GM21367 (cell line): ENCODE measurements around the gene TLR7.
A peak's percentile ranks its signal among the peaks of the same experiment; 100 is the strongest.

Experiments used
- ATAC-seq: cut with Tn5 transposase; IDR thresholded peaks from one replicate; pipeline ENCODE4 v1.9.1; 2021; ENCODE audit not compliant: unreplicated experiment

Gene TLR7

DNA sequence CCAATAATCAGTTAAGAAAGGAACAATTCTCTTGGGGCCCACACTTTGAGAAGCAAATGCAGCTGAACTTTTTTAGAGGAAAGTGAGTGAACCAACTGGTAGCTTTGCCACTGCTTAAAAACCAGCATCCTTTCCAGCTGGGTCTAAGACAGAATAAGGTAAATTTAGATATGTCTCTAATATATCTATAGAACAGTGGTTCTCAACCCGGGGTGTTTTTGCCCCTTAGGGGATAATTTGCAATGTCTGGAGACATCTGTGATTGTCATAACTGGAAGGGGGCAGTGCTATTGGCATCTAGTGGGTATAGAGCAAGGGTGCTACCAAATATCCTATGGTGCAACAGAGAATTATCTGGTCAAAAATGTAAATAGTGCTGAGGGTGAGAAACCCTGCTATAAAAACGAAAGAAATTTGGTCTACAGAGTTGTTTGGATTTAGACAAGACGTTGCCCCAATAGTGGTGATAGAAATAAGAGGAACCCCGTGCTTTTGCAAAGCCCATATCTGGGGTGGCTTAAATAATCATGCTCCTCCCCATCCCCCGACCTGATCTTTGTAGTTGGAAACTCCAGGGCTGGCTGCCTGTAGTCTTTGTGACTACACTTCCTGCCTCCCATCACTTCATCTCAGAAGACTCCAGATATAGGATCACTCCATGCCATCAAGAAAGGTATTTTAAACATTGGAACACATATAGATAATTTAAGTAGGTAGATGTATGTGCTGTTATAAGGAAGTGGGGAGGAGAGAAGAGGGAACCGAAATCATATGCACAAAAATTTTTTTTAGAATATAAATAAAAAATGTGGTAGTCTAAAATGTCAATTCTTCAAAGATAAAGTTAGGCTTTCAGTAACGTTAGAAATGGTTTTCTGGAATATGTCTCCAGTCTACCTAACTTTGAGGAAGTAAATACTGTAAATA lies at the start of gene TLR7:
TSS of gene TLR7 (plus strand) at position 622 of the 927 bp plus-strand sequence. CDS start 507 bp downstream, outside the sequence.
- ATAC-seq, result no peak

DNA sequence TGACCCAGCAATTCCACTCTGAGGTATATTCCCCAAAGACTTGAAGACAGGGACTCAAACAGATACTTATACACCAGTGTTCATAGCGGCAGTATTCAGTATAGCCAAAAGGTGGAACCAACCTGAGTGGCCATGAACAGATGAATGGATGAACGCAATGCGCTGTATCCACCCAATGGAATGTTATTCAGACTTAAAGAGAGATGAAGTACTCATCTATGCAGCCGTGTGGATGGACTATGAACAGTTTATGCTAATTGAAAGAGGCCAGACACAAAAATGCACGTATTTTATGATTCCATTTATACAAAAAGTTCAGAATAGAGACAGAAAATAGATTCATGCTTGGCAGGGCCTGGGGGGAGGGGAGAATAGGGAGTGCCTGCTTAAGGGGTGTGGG lies 49.3 kb upstream of the TLR7 start:
- no peak for ATAC-seq

DNA sequence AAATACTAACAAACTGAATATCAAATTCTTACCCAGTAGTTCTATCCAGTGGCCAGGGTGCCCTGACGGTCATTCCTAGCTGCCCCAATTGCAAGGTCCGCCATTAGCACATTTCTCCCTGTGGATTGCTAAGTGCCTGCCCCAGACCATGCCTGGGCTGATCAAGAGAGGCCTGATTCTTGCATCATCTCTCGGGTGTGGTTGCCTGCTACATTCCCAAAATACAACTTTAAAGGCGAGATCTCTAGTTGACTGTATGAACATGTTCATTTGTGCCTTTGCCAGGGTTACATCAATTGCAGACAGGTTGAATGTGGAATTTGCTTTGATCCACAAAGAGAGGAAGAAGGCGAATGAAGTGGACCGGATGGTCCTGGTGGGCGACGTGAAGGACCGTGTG lies 47.6 kb upstream of the TLR7 start:
- ATAC-seq, result no peak

DNA sequence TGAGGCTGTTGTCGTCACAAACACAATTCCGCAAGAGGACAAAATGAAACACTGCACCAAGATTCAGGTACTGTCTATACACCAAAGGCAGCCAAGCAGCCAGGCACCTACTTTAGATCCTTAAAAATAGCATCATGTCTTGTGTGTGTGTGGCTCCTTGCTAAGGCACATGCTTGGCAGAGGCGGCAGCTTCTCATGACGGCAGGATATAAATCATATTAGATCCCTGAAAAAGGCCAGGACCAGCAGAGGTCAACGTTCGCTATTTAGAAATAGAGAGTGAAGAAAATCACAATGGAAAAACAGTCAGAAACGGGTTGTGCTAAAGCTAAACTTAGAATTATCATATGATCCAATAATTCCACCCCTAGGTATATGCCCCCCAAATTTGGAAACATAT lies 46.1 kb upstream of the TLR7 start:
- no peak for ATAC-seq

DNA sequence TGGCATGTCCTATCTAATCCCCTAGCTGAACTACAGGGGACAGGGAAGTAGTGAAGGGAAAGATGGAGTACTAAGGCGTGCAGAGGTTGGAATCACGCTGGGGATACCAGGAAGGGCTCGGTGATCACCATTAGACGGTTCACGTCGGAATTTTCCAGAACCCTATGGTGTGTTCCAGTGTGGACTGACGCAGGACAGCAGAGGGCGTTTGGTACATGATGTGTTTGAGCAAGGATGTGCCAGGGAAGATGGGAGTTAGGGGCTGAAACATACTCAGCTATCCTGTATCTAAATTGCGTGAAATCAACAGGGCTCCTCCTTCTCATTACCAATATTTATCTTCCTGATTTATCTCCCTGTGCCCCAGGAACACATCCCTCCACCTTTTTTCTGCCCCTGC lies 41.9 kb upstream of the TLR7 start:
- ATAC-seq, result no peak

DNA sequence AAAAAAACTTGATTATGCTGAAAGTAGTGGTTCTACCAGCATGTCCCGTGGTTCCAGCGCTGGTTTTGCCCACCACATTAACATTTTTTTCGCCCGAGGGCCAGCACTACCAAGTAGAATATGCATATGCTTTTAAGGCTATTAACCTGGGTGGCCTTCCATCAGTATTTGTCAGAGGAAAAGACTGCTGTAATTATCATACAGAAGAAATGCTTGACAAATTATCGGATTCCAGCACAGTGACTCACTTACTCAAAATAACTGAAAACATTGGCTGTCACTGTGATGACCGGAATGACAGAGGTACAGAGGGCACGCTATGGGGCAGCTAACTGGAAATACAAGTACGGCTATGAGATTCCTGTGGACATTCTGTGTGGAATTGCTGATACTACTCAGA lies 41.1 kb upstream of the TLR7 start:
- no peak for ATAC-seq

DNA sequence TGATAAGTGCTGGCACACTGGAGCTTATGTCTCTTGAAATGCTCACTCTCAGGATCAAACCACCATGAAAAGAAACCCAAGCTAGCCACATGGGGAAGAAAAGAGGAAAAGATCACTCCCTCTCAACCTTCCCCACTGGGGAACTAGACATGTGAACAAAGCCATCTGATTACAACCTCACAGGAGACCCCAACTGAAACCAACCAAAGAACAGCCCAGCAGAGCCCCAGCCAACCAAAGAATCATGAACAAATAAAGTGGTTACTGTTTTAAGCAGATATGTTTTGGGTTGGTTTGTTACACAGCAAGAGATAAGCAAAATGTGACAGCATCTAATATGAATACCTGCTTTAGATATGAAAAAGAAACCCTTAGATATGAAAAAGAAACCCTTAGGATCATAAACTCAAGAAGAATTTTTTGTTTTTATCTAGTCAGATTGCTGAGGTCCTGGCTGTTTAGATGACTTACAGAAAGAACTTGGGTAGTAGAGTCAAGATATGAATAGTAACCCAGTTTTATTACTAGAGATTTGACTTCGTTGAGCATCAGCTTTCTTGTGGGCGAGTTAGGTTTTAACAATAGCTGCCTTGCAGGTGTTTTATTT lies 23.7 kb upstream of the TLR7 start:
- ATAC-seq, result no peak

DNA sequence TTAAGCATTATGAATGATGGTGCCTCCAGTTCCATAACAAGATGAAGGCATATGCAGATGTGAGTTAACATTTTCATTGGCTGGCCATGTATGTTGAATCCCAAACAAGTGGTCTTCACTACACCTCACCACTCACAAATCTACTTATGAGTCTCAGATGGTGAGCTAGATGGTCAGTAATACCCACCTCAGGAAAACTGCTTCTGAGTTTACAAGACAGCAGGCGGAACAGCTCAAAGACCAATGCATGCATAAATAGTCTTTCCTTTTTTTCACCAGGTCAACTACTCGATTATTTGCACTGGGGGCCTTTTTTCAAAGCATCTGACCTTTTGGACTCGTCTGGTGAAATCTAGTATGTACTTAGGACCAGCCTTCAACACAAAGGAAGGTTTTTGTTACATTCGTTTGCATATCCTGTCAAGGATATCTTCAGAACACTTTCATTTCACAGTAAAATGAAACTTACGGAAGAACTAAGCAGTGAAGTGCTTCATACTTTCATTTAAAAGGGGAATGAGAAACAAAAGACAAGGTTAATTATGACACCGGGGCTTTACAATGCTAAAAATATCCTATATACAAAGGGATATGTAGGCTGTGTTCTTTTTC lies 23.1 kb upstream of the TLR7 start:
- ATAC-seq, result peak; percentile 96

DNA sequence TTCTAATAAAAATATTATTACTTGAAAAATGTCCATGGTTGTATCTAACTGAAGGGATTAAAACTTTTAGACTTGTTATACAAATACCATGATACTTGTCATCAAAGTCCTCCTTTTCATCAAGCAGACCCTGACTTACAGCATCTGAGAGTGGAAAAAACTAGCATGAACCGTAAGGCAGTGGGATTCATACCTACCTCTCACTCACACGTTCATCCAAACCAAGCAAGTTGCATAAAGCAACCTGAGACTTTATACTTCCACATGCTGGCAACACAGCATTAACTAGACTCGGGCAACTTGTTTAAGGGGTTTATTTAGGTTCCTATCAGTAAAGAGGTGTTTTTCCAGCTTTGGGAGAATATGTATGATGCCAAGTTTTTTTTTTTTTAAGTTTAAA lies 22.6 kb upstream of the TLR7 start:
- ATAC-seq, result no peak

DNA sequence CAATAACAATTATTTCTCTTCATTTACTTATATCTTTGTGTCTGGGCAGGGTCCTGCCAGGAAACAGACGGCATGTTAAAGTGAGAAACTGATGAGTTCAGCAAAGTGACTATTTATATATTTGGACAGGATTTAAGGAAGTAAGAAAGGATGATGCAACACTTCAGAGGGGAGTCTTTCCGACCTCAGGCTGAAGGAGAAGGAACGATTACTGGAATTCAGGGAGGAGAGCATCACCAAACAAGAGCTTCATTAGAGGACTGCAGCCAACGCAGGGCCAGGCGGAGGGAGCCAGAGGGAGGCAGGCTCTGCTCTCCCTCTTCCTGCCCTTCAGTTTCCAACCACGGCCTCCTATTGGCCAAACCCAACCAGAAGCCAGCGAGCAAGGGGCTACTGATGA lies 1.5 kb upstream of the TLR7 start:
- no peak for ATAC-seq

DNA sequence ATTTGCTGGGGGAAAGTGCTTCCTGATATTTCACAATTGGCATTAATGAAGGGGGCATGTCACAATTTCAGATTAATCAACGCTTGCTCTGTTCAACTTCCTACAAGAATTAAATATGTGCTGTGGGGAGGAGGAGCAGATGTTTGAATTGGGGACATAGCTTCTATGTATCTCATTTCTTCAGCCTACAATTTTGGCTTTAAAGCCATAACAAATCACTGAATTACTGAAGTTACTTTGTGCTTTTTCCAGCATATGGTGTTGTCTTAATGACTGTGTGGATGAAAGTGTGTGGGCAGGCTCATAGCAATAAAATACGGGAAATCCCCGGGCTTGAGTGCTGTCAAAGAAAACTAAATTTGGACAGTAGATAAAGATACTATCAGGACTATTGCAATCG lies 813 bp downstream of the TLR7 start:
- no peak for ATAC-seq

DNA sequence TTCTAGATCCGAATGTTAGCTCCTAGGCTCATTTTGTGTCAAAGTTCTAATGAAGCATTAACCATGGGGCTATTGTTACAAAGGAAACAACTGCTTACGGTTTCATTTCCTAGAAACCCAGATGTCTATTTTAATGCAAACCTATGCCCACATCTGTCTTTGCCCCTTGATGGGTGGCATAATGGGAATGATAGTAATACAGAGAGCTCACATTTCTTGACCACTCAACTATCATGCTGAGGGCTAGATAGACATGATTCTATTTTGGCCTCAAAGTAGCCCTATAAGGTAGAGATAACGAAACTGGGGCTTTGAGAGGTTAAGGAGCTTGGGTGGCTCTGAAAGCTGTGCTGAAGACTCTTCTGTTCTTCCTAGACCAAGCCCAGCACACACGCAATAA lies 1.9 kb downstream of the TLR7 start:
- ATAC-seq, result peak; percentile 48

DNA sequence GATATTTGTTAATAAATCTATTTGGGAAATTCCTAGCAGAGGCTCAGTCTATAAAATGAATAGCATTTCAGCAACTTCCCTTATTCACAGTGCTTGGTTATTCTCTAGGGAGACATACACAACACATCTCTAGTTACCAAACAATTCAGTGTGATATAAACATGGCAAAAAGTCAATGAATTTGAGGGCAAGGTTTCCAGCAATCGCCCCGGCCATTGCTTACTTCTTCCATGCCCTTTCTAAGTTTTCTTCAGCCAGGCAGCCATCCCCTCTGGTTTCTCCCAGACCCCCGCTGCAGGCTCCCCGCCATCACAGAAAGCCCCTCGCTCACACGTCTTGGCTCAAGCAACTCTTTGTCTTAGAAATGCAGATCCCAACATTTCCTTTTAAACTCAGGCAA lies 4.4 kb downstream of the TLR7 start:
- no peak for ATAC-seq

DNA sequence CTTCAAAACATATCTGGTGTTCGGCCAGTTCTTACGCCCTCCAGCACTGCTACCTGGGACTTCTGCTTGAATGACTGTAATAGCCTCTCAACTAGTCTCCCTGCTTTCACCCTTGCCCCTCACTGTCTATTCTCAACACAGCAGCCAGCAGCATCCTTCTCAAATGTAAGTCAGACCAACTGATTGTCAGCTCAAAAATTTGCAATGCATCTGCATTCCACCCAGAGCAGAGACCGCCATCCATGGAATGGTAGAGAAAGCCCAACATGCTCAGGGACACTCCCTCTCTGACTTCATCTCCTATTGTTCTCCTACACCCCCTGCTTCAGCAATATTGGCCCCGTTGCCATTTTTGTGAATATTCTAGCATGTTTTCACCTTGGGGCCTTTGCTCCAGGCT lies 5.9 kb downstream of the TLR7 start:
- ATAC-seq, result no peak

DNA sequence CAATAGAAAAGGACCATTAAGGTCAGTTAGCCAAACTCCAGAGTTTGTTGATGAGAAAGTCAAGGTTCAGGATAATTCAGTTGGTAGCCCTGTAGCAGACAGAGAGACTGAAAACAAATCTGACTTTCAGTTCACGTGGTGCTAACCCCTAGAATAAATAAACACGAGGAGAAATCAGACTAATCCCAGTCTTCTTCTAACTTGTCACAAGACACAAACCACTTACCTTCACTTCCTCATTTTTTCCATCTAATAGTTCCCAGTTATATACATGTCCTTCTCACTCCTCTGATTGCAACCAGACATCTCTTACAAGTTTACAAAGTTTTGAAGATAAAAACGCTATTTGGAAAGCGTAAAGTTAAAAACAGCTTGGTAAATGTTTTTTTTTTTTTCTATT lies 7.7 kb downstream of the TLR7 start:
- ATAC-seq, result no peak

DNA sequence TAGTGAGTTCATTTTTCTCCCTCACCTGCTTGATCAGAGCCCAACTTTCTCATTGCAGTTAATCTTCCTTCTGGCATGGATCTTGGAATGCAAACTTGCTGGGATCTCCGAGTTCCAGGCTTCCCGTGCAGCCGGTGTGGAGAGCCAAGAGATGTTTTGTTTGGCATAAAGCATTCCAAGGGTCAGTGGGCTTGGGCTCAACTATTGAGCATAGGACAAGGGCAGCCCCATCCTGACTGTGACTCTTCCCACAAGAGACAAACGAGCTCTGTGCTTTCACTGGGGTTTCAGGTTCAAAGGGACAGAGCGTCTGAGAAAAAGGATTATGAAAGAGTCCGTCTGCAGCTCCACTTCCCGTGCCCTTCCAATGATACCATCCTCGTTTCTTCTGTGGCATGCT lies 10.5 kb downstream of the TLR7 start:
- ATAC-seq, result no peak

DNA sequence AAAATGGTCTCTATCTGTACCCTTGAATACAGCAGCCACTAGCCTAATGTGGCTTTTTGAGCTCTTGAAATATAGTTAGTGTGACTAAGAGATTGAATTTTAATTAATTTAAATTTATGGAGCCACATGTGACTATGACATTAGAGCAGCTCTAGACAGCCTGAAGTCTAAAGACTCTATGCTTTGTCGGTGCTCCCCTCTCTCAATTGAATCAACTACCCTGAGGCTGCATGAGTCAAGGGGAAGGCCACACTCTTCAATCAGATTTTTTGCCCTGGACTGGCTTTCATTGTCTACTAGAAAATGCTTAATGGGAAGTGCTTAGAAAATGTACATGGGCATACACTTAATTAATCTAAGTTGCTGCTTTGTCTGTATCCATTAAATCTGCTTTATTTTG lies 11.7 kb downstream of the TLR7 start:
- ATAC-seq, result no peak

DNA sequence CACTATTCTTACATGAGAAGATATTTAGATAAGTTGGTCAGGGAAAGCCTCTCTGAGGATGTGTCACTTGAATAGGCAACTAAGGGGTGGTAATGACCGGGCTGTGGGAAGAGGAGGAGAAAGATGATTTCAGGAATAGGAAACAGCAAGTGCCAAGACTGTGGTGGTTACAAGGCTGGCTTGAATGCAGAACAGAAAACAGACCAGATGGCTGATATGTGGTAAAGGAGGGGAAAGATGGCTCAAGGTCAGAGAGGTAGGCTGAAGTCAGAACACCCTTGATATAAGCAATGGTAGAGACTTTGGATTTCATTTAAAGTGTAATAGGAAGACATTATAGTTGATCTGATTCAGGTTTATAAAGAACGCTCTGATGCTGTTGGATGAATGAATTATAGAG lies 15.0 kb downstream of the TLR7 start:
- ATAC-seq, result no peak

DNA sequence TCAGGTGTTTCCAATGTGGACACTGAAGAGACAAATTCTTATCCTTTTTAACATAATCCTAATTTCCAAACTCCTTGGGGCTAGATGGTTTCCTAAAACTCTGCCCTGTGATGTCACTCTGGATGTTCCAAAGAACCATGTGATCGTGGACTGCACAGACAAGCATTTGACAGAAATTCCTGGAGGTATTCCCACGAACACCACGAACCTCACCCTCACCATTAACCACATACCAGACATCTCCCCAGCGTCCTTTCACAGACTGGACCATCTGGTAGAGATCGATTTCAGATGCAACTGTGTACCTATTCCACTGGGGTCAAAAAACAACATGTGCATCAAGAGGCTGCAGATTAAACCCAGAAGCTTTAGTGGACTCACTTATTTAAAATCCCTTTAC lies 18.6 kb downstream of the TLR7 start:
- no peak for ATAC-seq

DNA sequence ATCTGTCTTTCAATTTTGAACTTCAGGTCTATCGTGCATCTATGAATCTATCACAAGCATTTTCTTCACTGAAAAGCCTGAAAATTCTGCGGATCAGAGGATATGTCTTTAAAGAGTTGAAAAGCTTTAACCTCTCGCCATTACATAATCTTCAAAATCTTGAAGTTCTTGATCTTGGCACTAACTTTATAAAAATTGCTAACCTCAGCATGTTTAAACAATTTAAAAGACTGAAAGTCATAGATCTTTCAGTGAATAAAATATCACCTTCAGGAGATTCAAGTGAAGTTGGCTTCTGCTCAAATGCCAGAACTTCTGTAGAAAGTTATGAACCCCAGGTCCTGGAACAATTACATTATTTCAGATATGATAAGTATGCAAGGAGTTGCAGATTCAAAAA lies 19.7 kb downstream of the TLR7 start:
- no peak for ATAC-seq

DNA sequence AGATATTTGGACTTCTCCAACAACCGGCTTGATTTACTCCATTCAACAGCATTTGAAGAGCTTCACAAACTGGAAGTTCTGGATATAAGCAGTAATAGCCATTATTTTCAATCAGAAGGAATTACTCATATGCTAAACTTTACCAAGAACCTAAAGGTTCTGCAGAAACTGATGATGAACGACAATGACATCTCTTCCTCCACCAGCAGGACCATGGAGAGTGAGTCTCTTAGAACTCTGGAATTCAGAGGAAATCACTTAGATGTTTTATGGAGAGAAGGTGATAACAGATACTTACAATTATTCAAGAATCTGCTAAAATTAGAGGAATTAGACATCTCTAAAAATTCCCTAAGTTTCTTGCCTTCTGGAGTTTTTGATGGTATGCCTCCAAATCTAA lies 20.3 kb downstream of the TLR7 start:
- ATAC-seq, result no peak

DNA sequence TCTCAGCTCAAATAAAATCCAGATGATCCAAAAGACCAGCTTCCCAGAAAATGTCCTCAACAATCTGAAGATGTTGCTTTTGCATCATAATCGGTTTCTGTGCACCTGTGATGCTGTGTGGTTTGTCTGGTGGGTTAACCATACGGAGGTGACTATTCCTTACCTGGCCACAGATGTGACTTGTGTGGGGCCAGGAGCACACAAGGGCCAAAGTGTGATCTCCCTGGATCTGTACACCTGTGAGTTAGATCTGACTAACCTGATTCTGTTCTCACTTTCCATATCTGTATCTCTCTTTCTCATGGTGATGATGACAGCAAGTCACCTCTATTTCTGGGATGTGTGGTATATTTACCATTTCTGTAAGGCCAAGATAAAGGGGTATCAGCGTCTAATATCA lies 20.9 kb downstream of the TLR7 start:
- ATAC-seq, result no peak
